HEK293 (cell line): Measurements from ENCODE around the gene PDE4A.

Source experiments
- ZIC2 ChIP-seq: fragments of 450-650 bp; formaldehyde crosslinking; IDR thresholded peaks from 2 replicates; pipeline ENCODE4 v1.5.1; 2016; ENCODE audit warnings: missing biosample characterization, missing genetic modification characterization
- TF ChIP-seq, protein P1 (sequence below): fragments of 450-650 bp; formaldehyde crosslinking; IDR thresholded peaks from 2 replicates; pipeline ENCODE4 v1.5.1; 2016; ENCODE audit warnings: missing biosample characterization, missing genetic modification characterization

DNA sequence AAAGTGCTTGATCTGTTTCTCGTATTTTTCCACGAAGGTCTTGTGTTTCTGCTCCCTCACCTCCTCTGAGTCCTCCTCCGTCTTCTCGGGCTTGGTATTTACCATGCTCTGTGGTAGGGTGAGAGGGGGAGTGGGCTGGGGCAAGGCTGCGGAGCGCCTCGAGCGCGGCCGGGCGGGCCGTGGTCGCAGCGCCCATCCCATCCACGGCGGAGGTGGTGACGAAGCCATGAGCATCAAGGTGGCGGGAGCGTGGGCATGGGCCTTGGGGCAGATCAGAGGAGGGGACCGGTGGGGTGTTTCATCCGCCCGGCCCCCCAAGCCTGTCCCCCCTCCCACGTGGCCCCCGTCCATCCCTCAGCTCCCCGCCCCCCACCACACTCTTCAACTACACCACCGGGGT, 24.9 kb upstream of the PDE4A start:
- TF ChIP-seq, protein P1, sequence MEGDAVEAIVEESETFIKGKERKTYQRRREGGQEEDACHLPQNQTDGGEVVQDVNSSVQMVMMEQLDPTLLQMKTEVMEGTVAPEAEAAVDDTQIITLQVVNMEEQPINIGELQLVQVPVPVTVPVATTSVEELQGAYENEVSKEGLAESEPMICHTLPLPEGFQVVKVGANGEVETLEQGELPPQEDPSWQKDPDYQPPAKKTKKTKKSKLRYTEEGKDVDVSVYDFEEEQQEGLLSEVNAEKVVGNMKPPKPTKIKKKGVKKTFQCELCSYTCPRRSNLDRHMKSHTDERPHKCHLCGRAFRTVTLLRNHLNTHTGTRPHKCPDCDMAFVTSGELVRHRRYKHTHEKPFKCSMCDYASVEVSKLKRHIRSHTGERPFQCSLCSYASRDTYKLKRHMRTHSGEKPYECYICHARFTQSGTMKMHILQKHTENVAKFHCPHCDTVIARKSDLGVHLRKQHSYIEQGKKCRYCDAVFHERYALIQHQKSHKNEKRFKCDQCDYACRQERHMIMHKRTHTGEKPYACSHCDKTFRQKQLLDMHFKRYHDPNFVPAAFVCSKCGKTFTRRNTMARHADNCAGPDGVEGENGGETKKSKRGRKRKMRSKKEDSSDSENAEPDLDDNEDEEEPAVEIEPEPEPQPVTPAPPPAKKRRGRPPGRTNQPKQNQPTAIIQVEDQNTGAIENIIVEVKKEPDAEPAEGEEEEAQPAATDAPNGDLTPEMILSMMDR (tag by site-specific recombination) = no peak
- TF ChIP-seq ZIC2 = no peak
